ENCODE measurements around the gene DUSP12. TPM values are rescaled to one million over a fixed set of nuclear protein-coding genes. Genes with fewer than 3 reads are reported as not detected.
A peak's percentile ranks its signal among the peaks of the same experiment; 100 is the strongest.

DUSP12 gene
- total and polyA plus RNA-seq, 9 of the 15 experiments (the other 6 are each of a cell fraction or from before 2014, with no cell fraction given): 10.4 to 81.4 (median 43.6) TPM

GRCh38 chr1:161726473-161727255 is 22.9 kb upstream of the DUSP12 start (continued):
- TF ChIP-seq CHD7 (IDR thresholded peaks at IDR 0.05; ENCODE audit: low read depth, low read length): no peak
- TF ChIP-seq RBM14 (IDR thresholded peaks at IDR 0.05; ENCODE audit: borderline replicate concordance, insufficient read depth, low read depth, low read length): no peak
- no peak for TF ChIP-seq CBX2 (IDR thresholded peaks at IDR 0.05; ENCODE audit: insufficient read depth, low read length, poor library complexity, severe bottlenecking)
- no peak for TF ChIP-seq NFYB (IDR thresholded peaks at IDR 0.05; ENCODE audit: extremely low read depth, insufficient read length)
- TF ChIP-seq ZNF655 (CRISPR knock-in tag; IDR thresholded peaks at IDR 0.05): no peak
- TF ChIP-seq PRPF4 (IDR thresholded peaks at IDR 0.05; ENCODE audit: insufficient read depth, low read depth, low read length, poor library complexity, severe bottlenecking): no peak
- no peak for TF ChIP-seq ZNF780A (CRISPR knock-in tag; IDR thresholded peaks at IDR 0.05)
- no peak for TF ChIP-seq ZNF75A (CRISPR knock-in tag; IDR thresholded peaks at IDR 0.05)
- peak; percentile 74 for TF ChIP-seq ETV1 (tag; conservative IDR thresholded peaks at IDR 0.05; ENCODE audit: low read depth)
- TF ChIP-seq TAF15 (IDR thresholded peaks at IDR 0.05; ENCODE audit: low read depth, low read length): no peak
- peak; percentile 49; the same call in 1 of the 2 replicates for TF ChIP-seq GMEB1 (CRISPR knock-in tag; IDR thresholded peaks at IDR 0.05)
- TF ChIP-seq FOXA3 (CRISPR knock-in tag; conservative IDR thresholded peaks at IDR 0.05 in 1 of 2, IDR thresholded peaks at IDR 0.05 in 1 of 2): no peak; a peak in 1 of 4 replicates
